HG03095 (cell line): Measurements from ENCODE around the gene RUVBL1.

Experiments
- ATAC-seq: cut with Tn5 transposase; IDR thresholded peaks from one replicate; pipeline ENCODE4 v1.9.1; 2021; ENCODE audit warnings: moderate library complexity; ENCODE audit not compliant: unreplicated experiment

The RUVBL1 gene

GRCh38 chr3:128143496-128143895, 19.9 kb upstream of the RUVBL1 start:
- no peak for ATAC-seq

- ATAC-seq: no peak
These were observed 9.8 kb upstream of the RUVBL1 start for GRCh38 chr3:128133273-128133883.

DNA sequence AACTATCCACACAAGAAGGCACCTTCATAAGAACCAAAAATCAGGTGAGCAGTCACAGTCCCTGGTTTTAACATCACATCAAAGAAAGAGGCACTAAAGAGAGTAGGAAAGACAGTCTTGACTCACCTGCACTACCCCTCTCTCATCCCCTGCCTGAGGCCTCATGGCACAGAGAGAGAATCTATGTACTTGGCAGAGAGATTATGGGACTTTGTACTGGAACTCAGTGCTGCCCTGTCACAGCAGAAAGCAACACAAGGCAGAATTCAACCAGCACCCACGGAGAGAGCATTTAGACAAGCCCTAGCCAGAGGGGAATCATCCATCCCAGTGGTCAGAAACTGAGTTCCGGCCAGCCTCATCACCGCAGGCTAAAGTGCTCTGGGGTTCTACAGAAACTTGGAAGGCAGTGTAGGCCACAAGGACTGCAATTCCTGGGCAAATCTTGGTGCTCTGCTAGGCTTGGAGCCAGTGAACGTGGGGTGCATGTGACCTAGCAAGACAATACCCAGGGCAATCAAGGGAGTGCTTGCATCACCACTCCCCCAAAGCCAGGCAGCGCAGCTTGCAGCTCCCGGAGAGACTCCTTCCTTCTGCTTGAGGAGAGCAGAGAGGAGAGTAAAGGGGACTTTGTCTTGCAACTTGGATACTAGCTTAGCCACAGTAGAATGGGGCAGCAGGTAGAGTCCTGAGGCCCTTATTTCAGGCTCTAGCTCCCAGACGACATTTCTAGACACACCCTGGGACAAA, 8.5 kb upstream of the RUVBL1 start:
- ATAC-seq: no peak

DNA sequence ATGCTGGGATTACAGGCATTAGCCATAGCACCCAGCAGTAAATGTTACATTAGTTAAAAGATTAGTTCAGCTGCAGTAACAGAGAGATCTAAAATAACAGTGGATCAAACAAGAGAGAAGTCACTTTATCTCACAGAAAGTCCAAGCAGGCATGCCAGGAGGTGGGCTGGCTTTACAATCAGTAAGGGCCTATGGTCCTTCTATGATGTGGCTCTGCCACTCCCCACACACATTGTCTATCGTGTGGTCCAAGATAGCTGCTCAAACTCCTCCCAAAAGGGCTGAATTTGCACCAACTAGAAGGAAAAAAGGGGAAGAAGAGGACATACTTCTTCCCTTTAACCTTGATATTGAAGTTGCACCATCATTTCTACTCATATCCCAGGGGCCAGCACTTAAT, 4.6 kb upstream of the RUVBL1 start:
- no peak for ATAC-seq

DNA sequence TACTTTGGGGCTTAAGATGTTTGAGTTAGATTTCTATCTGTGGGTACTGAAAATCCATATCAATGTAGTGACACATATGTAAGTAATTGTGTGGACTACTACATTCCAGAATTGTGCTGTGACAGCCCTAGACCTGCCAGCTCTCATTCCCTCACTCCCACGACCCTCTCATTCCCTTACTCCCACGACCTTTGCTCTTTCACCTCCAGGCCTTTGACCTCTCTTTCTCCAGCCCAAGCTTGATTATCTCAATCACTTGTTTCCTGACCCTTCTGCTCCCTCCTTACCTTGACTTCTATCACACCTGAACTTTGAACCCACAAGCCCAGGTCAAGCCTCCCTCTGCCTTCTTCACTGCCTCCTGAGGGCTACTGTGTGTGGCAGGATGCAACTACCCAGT, 3.6 kb upstream of the RUVBL1 start:
- no peak for ATAC-seq

GRCh38 chr3:128123156-128123537, 465 bp downstream of the RUVBL1 start:
- no peak for ATAC-seq

DNA sequence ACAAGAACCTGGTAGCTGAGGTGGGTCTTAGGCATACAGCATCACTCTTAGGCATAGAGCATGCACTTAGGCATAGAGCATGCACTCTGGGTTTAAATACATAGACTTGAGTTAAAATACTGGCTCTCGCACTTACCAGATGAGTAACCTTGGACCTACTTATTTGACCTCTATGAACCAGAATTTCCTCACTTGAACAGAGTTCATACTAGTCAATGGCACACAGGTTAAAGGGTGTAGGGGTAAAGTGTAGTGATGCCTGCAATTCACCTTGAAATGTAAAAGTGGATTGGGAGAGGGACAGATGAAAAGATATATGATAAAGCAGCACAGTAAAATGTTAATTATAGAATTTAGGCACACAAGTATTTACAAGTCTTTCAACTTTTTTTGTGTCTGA, 1.6 kb downstream of the RUVBL1 start:
- no peak for ATAC-seq

DNA sequence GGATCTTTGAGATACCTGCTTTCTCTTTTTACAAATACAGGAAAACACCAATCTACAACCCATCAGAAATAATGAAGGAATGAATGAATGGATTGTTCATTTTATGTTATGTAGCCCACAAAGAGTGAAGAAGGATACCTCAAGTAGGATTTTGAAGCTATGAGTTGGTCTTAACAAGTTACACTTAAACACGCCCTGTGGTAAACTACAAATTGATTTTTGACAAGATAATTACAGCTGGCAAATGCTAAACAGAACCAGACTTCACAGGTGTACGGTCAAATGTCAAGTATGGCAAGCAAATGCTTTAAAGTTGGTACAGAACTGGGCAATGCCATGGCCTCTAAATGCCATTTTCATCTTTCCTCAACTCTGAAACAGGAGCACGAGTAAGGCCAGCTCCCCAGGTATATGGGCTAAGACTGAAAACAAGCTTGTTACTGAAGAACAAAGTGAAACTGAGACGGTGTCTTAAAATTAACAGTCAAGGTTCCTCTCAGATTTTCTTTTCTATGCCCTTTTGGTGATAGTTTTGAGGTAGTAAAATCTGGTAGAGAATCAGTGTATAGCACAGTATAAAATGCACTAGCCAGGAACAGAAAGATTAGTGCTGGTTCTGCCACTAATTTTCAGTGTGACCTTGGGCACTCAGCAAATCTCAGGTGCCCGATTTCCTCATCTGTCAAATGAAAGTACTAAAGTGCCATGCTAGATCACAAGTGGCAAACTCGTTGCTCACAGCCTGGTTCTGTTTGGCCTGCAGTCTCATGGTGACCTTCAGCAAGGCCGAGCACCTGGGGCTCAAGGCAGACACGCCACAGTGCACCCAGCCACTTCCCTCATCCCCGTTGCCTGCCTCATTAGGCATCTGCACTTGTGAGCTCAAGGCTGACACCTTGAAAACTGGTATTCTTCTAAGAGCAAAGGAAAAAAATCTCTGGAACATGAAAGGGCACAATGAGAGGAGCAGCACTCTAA, 9.5 kb downstream of the RUVBL1 start:
- peak; percentile 79 for ATAC-seq

DNA sequence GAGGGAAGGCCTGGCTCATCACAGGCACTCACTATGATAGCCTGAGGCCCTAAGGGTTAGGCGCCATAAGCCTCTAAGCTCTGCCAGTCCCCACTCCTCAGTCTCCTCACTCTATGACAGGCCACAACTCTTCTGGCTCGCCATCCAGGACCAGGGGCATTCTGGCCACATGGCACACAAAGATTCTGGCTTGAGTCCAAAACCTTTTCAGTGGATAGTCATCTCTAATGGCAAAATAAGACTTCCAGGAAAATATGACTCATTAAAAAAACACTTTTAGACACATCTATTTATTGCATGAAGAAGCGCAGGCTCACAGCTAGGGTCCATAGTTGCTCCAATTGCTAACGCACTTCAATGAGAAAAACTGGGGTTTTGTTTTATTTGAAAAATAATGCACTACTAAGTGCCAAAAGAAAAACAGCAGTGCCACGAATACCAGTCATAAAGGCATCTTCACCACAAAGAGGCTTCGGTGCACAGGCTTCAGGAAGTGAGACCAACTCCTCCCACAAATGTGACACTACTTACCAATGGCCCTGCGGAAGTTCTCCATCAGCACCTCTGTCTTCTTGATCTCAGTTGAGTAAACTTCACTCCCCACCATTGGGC, 11.1 kb downstream of the RUVBL1 start:
- no peak for ATAC-seq

DNA sequence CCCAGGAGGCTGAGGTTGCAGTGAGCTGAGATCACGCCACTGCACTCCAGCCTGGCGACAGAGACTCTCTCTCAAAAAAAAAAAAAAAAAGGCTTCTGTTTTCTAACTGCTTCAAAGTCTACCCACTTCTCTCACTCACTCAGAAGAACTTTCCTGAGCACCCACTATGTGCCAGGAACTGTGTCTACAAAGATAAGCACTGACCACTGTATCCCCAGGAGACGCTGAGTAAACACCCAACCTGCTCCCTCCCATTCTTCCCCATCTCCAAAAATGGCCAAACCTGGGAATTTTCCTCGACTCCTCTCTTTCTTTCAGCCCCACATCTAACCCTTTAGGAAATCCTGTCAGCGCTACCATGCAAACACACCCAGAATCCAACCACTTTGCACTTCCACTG, 12.5 kb downstream of the RUVBL1 start:
- ATAC-seq: no peak

DNA sequence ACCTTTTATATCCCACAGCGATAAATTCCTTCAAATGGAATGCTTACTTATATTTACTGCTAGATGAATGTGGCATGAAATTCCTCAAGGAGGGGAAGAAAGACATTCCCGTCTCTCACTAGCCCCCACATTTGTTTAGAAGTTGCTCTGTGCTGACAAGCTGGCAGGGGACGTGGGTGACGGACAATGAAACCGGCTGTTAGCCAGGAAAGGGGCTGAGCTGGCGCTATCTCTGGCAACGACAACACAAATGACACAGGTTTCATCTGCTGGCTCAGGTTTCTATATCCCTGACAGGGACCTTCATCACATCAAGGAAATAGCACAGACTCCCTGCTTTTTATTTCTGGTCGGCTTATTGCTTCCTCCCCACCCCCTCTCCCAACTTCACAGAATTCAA, 15.8 kb downstream of the RUVBL1 start:
- no peak for ATAC-seq

- ATAC-seq: no peak
These were observed 20.4 kb downstream of the RUVBL1 start for GRCh38 chr3:128103136-128103676.

GRCh38 chr3:128100638-128101037, 23.0 kb downstream of the RUVBL1 start:
- ATAC-seq: no peak

DNA sequence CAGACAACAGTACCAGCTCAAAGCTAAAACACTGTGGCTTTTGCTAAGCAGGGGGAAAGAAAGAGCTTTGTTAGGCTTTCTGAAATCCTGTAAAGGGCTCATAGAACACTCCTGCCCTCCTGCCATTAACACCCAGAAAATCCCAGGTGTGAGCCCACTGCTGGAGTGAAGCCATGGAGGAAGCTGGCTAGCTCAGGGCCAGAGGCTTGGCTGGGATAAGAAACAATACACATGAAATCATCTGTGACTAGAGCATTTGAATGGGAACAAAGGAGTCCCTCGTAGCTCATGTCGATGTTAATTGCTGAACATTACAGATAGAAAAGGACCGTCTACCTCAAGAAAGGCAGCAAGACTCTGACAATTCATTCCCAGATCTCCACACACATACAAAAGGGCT, 23.5 kb downstream of the RUVBL1 start:
- no peak for ATAC-seq

- ATAC-seq: no peak
These were observed 25.4 kb downstream of the RUVBL1 start for GRCh38 chr3:128098234-128098633.

GRCh38 chr3:128095222-128095703, 28.3 kb downstream of the RUVBL1 start:
- peak; percentile 75 for ATAC-seq

DNA sequence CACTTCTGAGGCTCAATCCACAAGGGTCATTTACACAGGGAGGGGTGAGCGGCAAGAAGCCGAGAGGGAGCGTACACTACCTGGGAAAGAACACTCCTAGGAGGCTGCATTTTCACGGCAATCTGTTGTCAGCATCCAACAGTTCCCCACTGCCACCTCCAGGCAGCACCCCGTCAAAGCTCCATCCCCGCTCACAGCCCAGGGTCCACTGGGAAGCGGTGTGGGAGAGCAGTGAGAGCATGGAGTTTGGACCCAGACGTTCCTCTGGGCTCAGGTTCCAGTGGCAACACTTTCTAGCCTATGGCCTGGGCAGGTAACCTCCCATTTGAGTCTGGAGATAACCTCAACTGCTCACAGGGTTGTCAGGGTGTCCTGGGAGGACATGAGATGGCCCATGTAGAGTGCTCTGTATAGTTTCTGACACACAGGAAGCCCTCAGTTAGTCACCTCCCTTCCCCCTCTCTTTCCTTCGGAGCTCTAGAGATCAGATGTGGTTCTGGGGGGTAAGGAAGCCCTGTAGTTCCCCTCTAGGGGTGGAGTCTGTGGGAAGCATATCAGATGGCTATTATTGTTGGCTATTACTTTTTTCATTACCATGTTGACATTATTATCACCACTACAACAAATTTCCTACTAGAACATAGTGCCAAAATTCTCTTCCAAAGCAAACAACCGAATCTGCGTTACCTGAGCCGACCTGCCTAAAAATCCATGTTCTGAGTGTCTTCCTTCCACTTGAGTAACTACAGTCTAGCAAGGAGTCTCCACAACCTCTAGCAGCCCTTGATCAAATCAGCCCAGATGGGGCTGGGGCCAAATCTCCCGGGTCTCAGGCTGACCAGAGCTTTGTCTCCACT, 29.1 kb downstream of the RUVBL1 start:
- ATAC-seq: no peak

GRCh38 chr3:128091586-128091985, 32.0 kb downstream of the RUVBL1 start:
- no peak for ATAC-seq

DNA sequence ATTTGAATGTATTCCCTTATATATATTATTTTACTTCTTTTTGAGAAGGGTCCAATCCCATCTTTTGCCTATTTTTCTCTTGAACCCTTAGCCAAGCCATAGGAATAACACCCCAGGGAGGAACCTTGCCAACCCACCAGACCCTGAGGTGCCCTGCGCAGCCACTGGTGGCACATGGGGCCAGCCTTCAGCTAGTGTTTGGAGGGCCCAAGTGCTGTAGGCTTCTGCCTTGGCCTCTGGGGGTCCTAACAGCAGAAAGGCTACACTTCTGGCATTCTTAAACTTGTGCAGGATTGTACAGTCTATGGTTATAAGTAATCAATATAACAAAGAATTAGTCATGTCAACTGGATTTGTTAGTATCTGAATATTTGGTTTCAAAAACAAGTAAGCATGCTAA, 34.5 kb downstream of the RUVBL1 start:
- no peak for ATAC-seq

DNA sequence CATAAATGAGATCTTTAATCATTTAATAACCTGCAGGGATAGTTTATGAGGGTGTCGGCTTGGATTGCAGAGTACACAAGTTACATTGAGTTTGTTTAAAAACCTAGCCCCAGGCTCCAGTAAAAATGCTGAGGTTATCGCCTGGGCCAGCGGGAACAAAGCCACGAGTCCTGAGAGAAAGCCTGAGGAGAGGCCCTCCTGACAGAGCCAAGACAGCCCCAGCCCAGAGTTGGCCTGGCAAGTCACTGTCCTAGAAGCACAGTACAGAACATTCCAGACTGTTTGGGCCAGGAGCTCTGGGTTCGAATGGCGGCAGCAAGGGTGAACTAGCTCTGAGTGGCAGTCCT, 39.0 kb downstream of the RUVBL1 start:
- ATAC-seq: no peak
